Activated B cell treated with CpG ODN at 0.5 μM for 24 hours (primary cell): ENCODE data around the gene PLCG2. TPM values are rescaled to one million over a fixed set of nuclear protein-coding genes. Genes with fewer than 3 reads are reported as not detected.

Source experiments
- ATAC-seq: fragments of 200-7000 bp; cut with Tn5 transposase; one replicate; pipeline ENCODE4 v1.10.0; 2021; ENCODE audit warnings: low read depth, mild to moderate bottlenecking, moderate library complexity
- CTCF ChIA-PET: fragments of 350-600 bp; sonication (Branson Sonifier 250); formaldehyde crosslinking; loops from one replicate; lab custom pipeline; 2021; ENCODE audit warnings: antibody characterized with exemption; lab: Charles Lee
- POLR2A ChIA-PET: fragments of 350-600 bp; sonication (Branson Sonifier 250); formaldehyde crosslinking; loops from one replicate; lab custom pipeline; 2021; ENCODE audit warnings: antibody characterized with exemption; lab: Charles Lee
- DNase-seq: peaks from one replicate; pipeline ENCODE4 v3.0.0; 2022
- H3K27ac Mint-ChIP-seq: one replicate; pipeline ENCODE4 v1.8.0; 2020; ENCODE audit warnings: mixed read lengths
- H3K27me3 Mint-ChIP-seq: one replicate; pipeline ENCODE4 v1.8.0; 2021; ENCODE audit warnings: mixed read lengths
- H3K36me3 Mint-ChIP-seq: one replicate; pipeline ENCODE4 v1.8.0; 2021; ENCODE audit warnings: low read depth, mixed read lengths
- H3K4me1 Mint-ChIP-seq: one replicate; pipeline ENCODE4 v1.8.0; 2021; ENCODE audit warnings: mixed read lengths
- H3K4me3 Mint-ChIP-seq: one replicate; pipeline ENCODE4 v1.8.0; 2020; ENCODE audit warnings: mild to moderate bottlenecking, mixed read lengths
- H3K9me3 Mint-ChIP-seq: one replicate; pipeline ENCODE4 v1.8.0; 2020; ENCODE audit warnings: mixed read lengths
- intact Hi-C: fragments of 100-400 bp; cut with micrococcal nuclease; formaldehyde crosslinking; loops from one replicate; pipeline ENCODE4 v1.15.1; 2024
- total RNA-seq: library from RNA; stranded (reverse); gene quantifications from 2 replicates; pipeline ENCODE4 v1.2.3, GENCODE V29; 2022
- TF ChIP-seq, protein P1 (sequence below): fragments of 200-600 bp; IDR thresholded peaks from one replicate; pipeline ENCODE4 v1.8.0; 2022; ENCODE audit warnings: antibody characterized with exemption, mild to moderate bottlenecking

The PLCG2 gene
- total RNA-seq, 1 donor from 2014 or later, result 525 TPM

DNA sequence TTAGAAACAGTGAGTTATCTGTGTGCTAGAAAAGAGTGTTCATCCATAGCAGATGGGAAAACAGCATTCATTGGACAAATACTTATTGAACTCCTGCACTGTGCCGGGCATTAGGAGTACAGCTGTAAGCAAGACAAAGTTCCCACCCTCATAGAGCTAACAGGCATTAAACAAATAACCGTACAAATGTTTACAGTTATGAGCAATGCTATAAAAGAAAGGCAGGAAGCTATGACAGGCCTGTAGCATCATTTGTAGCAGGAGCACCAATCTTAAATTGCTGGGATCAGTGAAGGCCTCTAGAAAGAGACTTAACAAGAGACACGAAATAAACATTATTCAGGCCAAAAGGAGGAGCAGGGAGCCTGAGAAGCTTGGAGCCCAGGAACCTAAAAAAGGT is 216.6 kb downstream of the PLCG2 start:
- intact Hi-C loops, result no loop called here
- Mint-ChIP-seq H3K9me3 (no peaks in the 10 kb centered on the region), H3K4me3 (no peak overlapping the region), H3K36me3 (peaks cover 28% of the 10 kb centered on the region), H3K27ac (no peak overlapping the region), H3K27me3 (no peaks in the 10 kb centered on the region), H3K4me1 (no peaks in the 10 kb centered on the region)
- TF ChIP-seq, protein P1, sequence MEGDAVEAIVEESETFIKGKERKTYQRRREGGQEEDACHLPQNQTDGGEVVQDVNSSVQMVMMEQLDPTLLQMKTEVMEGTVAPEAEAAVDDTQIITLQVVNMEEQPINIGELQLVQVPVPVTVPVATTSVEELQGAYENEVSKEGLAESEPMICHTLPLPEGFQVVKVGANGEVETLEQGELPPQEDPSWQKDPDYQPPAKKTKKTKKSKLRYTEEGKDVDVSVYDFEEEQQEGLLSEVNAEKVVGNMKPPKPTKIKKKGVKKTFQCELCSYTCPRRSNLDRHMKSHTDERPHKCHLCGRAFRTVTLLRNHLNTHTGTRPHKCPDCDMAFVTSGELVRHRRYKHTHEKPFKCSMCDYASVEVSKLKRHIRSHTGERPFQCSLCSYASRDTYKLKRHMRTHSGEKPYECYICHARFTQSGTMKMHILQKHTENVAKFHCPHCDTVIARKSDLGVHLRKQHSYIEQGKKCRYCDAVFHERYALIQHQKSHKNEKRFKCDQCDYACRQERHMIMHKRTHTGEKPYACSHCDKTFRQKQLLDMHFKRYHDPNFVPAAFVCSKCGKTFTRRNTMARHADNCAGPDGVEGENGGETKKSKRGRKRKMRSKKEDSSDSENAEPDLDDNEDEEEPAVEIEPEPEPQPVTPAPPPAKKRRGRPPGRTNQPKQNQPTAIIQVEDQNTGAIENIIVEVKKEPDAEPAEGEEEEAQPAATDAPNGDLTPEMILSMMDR, result no peak
- ChIA-PET POLR2A (no interaction called here), CTCF (no interaction called here)
- ATAC-seq (no peak), DNase-seq (no peak)

DNA sequence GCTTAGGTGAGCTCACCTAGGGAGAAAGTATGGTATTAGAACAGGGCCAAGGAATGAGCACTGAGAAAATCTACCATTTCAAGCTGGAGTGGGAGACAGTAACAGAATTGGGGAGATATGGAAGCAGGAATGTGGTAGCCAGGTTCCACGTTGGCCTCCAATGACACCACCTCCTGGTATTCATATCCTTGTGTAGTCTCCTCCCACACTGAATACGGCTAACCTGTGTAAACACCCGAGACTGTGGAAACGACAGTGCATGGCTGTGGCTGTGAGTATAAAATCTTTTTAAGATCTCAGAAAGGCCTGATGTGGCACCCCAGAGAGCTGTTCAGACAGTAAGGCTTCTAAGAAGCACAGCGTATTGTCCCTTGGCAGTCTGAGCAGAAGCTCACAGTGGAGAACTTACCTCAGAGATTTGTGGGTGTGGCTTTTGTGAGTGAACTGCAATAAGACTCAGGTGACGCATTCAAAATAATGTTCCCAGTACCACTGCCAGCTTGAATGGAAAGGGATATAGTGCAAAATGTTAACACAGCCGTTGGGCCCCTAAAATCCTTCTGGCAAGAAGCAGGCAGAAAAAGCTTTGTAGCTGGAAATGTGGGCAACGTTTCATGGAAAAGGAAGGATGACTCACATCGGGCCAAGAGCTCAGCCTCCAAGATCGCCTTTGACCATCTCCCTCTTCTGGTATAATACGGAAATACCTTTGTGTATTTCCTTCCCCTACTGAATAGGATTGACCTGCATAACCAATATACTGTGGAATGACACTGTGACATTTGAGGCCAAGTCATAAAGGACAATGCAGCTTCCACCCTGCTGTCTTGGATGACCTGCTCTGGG is 217.8 kb downstream of the PLCG2 start:
- POLR2A ChIA-PET, result no interaction called here

DNA sequence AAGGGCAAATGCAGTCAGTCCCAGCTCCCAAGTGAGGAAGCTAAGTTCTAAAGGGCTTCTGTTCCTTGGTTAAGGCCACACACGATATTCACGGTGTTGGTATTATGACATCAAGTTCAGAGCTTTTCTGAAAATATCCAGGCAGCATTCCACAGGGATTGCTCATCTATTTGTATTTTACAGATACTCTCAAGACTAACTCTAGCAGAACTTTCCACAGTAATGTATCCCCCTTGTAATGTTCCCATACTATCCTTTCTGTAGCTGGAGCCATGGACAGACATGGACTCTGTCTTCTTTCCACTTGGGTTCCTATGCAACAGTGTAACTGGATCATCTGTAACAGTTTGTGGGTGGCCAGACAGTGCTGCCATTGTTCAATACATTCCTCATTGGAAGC is 218.6 kb downstream of the PLCG2 start:
- no peak overlapping the region for H3K27ac Mint-ChIP-seq
- ATAC-seq, result no peak
- TF ChIP-seq, protein P1, result no peak
- peaks cover 29% of the 10 kb centered on the region for H3K36me3 Mint-ChIP-seq
- intact Hi-C loops, result no loop called here
- H3K9me3 Mint-ChIP-seq, result no peaks in the 10 kb centered on the region
- CTCF ChIA-PET, result no interaction called here
- POLR2A ChIA-PET, result no interaction called here
- no peaks in the 10 kb centered on the region for H3K4me1 Mint-ChIP-seq
- H3K27me3 Mint-ChIP-seq, result no peaks in the 10 kb centered on the region
- DNase-seq, result no peak
- H3K4me3 Mint-ChIP-seq, result no peak overlapping the region

More for the DNA sequence above, 217.8 kb downstream of the PLCG2 start:
- no peaks in the 10 kb centered on the region for H3K4me1 Mint-ChIP-seq
- no peak overlapping the region for H3K4me3 Mint-ChIP-seq
- TF ChIP-seq, protein P1, result no peak
- ATAC-seq, result no peak
- CTCF ChIA-PET, result no interaction called here
- no peak overlapping the region for H3K27ac Mint-ChIP-seq
- no peaks in the 10 kb centered on the region for H3K27me3 Mint-ChIP-seq
- intact Hi-C loops, result no loop called here
- DNase-seq, result no peak
- H3K36me3 Mint-ChIP-seq, result peaks cover 29% of the 10 kb centered on the region
- H3K9me3 Mint-ChIP-seq, result no peaks in the 10 kb centered on the region

DNA sequence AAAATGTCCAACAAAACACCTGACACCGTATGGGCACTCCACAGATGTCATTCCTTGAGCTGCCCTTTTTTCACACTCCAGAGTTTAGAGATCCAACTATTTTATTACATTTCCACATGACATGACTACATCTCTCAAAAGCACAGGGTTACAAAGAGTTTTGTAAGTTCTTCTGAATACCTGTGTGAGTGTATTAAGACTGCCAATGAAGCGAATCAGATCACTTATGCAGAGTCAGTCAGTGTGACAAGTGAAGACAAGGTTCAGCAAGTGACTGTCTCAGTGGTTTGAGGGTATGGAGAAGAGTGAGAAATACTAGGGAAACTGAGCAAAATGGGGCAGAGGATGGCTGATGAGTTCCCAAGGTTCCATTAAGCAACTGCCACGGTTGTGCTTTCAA is 223.7 kb downstream of the PLCG2 start:
- no peak for DNase-seq
- intact Hi-C loops, result no loop called here
- TF ChIP-seq, protein P1, result no peak
- no peaks in the 10 kb centered on the region for H3K4me1 Mint-ChIP-seq
- H3K4me3 Mint-ChIP-seq, result no peak overlapping the region
- H3K27me3 Mint-ChIP-seq, result no peaks in the 10 kb centered on the region
- POLR2A ChIA-PET, result no interaction called here
- H3K27ac Mint-ChIP-seq, result no peak overlapping the region
- H3K36me3 Mint-ChIP-seq, result peaks cover 39% of the 10 kb centered on the region
- CTCF ChIA-PET, result no interaction called here
- no peaks in the 10 kb centered on the region for H3K9me3 Mint-ChIP-seq
- ATAC-seq, result no peak

DNA sequence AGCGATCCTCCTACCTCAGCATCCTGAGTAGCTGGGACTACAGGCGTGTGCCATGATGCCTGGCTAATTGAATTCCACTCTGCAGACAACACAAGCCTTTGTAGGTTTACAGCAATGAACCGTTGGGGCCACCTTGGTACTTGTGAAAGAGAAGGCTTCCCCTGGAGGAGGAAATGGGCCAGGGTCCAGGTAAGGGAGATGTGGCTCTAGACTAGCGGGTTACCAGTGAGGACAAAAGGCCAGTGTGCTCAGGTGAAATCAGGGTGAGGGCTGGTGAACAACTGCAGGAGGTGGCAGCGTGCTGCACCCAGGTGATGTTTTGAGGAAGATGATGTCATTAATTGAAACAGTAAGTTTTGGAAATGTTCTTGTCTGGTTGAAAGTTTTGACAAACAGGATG is 225.5 kb downstream of the PLCG2 start:
- H3K27ac Mint-ChIP-seq, result no peak overlapping the region

More for the DNA sequence above, 225.5 kb downstream of the PLCG2 start:
- ChIA-PET POLR2A (no interaction called here), CTCF (no interaction called here)
- TF ChIP-seq, protein P1, result no peak
- Mint-ChIP-seq H3K9me3 (peaks cover 10% of the 10 kb centered on the region), H3K4me3 (no peak overlapping the region), H3K4me1 (peaks cover 1% of the 10 kb centered on the region), H3K27me3 (no peaks in the 10 kb centered on the region), H3K36me3 (peaks cover 40% of the 10 kb centered on the region)
- no peak for DNase-seq
- no peak for ATAC-seq
- intact Hi-C loops, result no loop called here
